CD4-positive, alpha-beta T cell treated with Interleukin-4 for 4 hours (primary cell): ENCODE data around the gene CLBA1.
"Not testable (repeated sequence)": the region's sequence is repeated elsewhere in the genome, so short reads cannot be mapped to it uniquely, and the experiment has no call there.

Experiments used
- DNase-seq: peaks from one replicate; pipeline ENCODE4 v3.0.0-alpha.2; 2020

CLBA1 gene

GRCh38 chr14:105026802-105027563 lies 41.4 kb downstream of the CLBA1 start:
- no peak for DNase-seq

- DNase-seq = not testable (repeated sequence)
Observed at GRCh38 chr14:105027718-105028117, 42.1 kb downstream of the CLBA1 start.

DNA sequence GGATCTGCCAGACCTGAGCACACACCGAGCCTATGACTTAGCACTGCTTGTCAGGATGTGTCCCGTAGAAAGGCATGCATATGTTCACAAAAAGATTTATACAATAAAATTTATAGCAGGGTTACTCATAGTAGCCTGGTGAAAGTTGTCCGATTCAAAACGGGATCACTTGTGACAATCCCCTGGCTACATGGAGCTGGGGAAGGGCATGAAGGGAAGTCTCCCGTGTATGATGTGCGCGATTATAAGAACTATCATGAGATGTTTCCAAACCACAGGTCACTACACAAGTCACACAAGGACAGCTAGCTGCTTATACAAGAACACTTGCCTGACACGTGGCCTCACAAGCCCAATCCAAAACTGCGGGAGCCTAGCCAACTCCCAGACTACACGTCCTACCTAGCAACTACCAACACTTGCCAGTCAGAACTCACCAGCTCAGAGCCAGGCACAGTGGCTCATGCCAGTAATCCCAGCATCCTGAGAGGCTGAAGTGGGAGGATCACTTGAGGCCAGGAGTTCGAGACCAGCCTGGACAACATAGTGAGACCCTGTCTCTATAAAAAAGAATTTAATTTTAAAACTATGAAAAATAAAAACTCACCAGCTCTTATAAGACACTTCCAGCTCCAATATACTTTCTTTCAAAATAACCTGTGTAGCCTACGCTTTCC lies 42.8 kb downstream of the CLBA1 start:
- DNase-seq = no peak

GRCh38 chr14:105029402-105029801 lies 43.8 kb downstream of the CLBA1 start:
- DNase-seq = no peak

DNA sequence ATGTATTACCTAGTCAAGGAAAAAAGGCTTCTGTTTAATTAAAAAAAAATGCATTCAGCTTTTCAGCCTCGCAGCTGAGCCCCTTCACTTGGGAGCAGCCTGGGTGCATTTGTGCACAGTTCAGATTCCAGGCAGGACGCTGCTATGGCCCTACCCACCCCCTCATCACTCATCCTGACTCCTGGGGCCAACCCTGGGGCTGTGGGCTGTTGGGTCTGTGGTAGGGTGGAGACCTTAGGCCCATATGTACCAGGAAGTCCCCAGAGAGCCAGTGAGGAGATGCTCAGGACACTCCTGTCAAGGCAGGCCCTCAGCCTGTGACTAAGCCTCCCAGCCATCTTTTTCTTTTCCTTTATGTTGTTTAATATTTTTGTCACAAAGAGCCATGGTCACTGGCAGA lies 44.6 kb downstream of the CLBA1 start:
- no peak for DNase-seq

- no peak for DNase-seq
Observed at GRCh38 chr14:105030836-105031396, 45.3 kb downstream of the CLBA1 start.

GRCh38 chr14:105032451-105032901 lies 46.9 kb downstream of the CLBA1 start:
- DNase-seq = not testable (repeated sequence)

- DNase-seq = not testable (repeated sequence)
Observed at GRCh38 chr14:105033412-105033900, 47.9 kb downstream of the CLBA1 start.

- no peak for DNase-seq
Observed at GRCh38 chr14:105034315-105035039, 48.9 kb downstream of the CLBA1 start.

GRCh38 chr14:105035616-105036015 lies 50.0 kb downstream of the CLBA1 start:
- not testable (repeated sequence) for DNase-seq

- no peak for DNase-seq
Observed at GRCh38 chr14:105039458-105040205, 54.0 kb downstream of the CLBA1 start.

- no peak for DNase-seq
Observed at GRCh38 chr14:105041841-105042765, 56.5 kb downstream of the CLBA1 start.

- DNase-seq = no peak
Observed at GRCh38 chr14:105042813-105043212, 57.2 kb downstream of the CLBA1 start.

DNA sequence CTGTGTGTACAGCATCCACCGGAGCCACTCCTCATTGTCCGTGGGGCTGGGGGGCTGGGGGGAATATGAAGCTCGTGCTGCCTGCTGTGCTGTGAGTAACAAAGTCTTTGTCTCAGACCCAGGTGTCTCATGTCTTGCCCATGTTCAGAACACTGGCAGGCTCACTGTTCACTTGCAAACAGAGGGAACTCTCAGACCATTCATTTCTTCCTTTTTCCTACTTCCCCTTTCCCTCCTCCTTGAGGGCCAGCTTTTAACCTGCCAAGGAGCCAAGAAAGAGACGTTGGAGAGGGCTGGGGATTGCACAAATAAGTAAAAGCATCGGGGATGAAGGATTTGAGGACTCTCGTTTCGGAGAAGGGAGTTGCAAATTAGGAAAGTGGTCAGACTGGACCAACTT lies 58.1 kb downstream of the CLBA1 start:
- no peak for DNase-seq
